Panc1 (cell line): ENCODE measurements around the gene CFAP97D2. TPM values are rescaled to one million over a fixed set of nuclear protein-coding genes. Genes with fewer than 3 reads are reported as not detected.

Source experiments
- ATAC-seq: fragments of 200-7000 bp; cut with Tn5 transposase; 2 replicates; pipeline ENCODE4 v1.9.1; 2020; ENCODE audit warnings: mild to moderate bottlenecking, moderate library complexity
- BruUV-seq: library from RNA; stranded (reverse); fragments of 400-500 nt; replicated peaks from 2 replicates; lab custom pipeline; 2021; lab: Mats Ljungman, UMichigan
- CTCF ChIA-PET: fragments of 300-600 bp; sonication (Branson Sonifier 250); formaldehyde crosslinking; loops from one replicate; lab custom pipeline; 2022; ENCODE audit warnings: antibody characterized with exemption; lab: Charles Lee
- POLR2A ChIA-PET: fragments of 300-600 bp; sonication (Branson Sonifier 250); formaldehyde crosslinking; loops from one replicate; lab custom pipeline; 2022; ENCODE audit warnings: antibody characterized with exemption; lab: Charles Lee
- DNase-seq: peaks from one replicate; pipeline ENCODE4 v3.0.0-alpha.2; 2010; ENCODE audit warnings: low read depth, low spot score
- H3K27ac ChIP-seq: 2 replicates; pipeline ENCODE4 v1.5.1; 2011; ENCODE audit warnings: mild to moderate bottlenecking, low read length, inconsistent platforms
- H3K27me3 ChIP-seq: fragments of 200-500 bp; sonication (Bioruptor generic); 2 replicates; pipeline ENCODE4 v1.6.0; 2014; ENCODE audit warnings: low read length, inconsistent platforms; ENCODE audit not compliant: control insufficient read depth, insufficient read depth
- H3K36me3 ChIP-seq: fragments of 200-500 bp; sonication (Bioruptor generic); 2 replicates; pipeline ENCODE4 v1.5.1; 2014; ENCODE audit warnings: inconsistent platforms, mild to moderate bottlenecking, low read length, moderate library complexity; ENCODE audit not compliant: control insufficient read depth, insufficient read depth
- H3K4me1 ChIP-seq: 2 replicates; pipeline ENCODE4 v1.5.1; 2011; ENCODE audit warnings: inconsistent platforms, mild to moderate bottlenecking, low read length, moderate library complexity; ENCODE audit not compliant: control insufficient read depth, insufficient read depth
- H3K4me3 ChIP-seq, 2 experiments: 2 replicates each; pipeline ENCODE4 v1.5.1; 2011 to 2012; ENCODE audit warnings: low read depth in 2 of 2, low read length in 2 of 2, mild to moderate bottlenecking in 2 of 2, inconsistent platforms in 1 of 2, moderate library complexity in 1 of 2
- H3K9me3 ChIP-seq: fragments of 200-500 bp; sonication (Bioruptor generic); 2 replicates; pipeline ENCODE4 v1.5.1; 2014; ENCODE audit warnings: low read depth, mild to moderate bottlenecking, inconsistent platforms, low read length, moderate library complexity; ENCODE audit not compliant: control insufficient read depth, insufficient read depth
- CTCF ChIP-seq: fragments of 450-650 bp; IDR thresholded peaks from 2 replicates; pipeline ENCODE4 v1.5.1; 2017; ENCODE audit warnings: mild to moderate bottlenecking
- POLR2AphosphoS5 ChIP-seq: IDR thresholded peaks from 2 replicates; pipeline ENCODE4 v1.6.1; 2012; ENCODE audit warnings: mild to moderate bottlenecking, low read depth, low read length, moderate library complexity
- REST ChIP-seq, 2 experiments: IDR thresholded peaks; 2 replicates each; pipeline ENCODE4 v1.6.1; 2011 to 2012; ENCODE audit warnings: low read depth in 2 of 2, control low read depth in 1 of 2, low read length in 1 of 2, mild to moderate bottlenecking in 1 of 2, moderate library complexity in 1 of 2; ENCODE audit not compliant: insufficient read depth in 1 of 2
- SIN3A ChIP-seq: IDR thresholded peaks from 2 replicates; pipeline ENCODE4 v1.6.1; 2012; ENCODE audit warnings: low read depth, mild to moderate bottlenecking, low read length, moderate library complexity, borderline replicate concordance; ENCODE audit not compliant: insufficient read depth
- TCF7L2 ChIP-seq: IDR thresholded peaks from 2 replicates; pipeline ENCODE4 v1.6.1; 2011; ENCODE audit warnings: mild to moderate bottlenecking, low read depth, low read length, inconsistent platforms
- in situ Hi-C: cut with HindIII; loops from 2 replicates; pipeline ENCODE4 v1.10.0; 2016; ENCODE audit warnings: low sequenced_read_pairs, low pct_unique_long_range_greater_than_20kb
- intact Hi-C: fragments of 100-400 bp; cut with micrococcal nuclease; formaldehyde crosslinking; loops from one replicate; pipeline ENCODE4 v1.10.0; 2022; ENCODE audit not compliant: unreplicated experiment
- total RNA-seq: library from RNA; stranded (reverse); gene quantifications from one replicate; pipeline ENCODE4 v1.2.1, GENCODE V29; 2021; ENCODE audit not compliant: unreplicated experiment

CFAP97D2 gene
- total RNA-seq, 1 experiment from 2014 or later = not detected

- no peaks in the 10 kb centered on the region for H3K4me1 ChIP-seq
- CTCF ChIA-PET = no interaction called here
- H3K36me3 ChIP-seq = peaks cover 20% of the 10 kb centered on the region
- BruUV-seq = no TSS peak
- H3K27ac ChIP-seq = no peak overlapping the region
- in situ Hi-C loops (no loop called here), intact Hi-C loops (no loop called here)
- no peaks in the 10 kb centered on the region for H3K27me3 ChIP-seq
- POLR2A ChIA-PET = no interaction called here
- no peak overlapping the region for H3K4me3 ChIP-seq
- H3K9me3 ChIP-seq = no peaks in the 10 kb centered on the region
- ATAC-seq = no peak
- TF ChIP-seq POLR2AphosphoS5 (no peak), SIN3A (no peak), CTCF (no peak), TCF7L2 (no peak), REST (IDR thresholded peaks at IDR 0.05; ENCODE audit: insufficient read depth in 1 of 2, low read depth in 2 of 2, low read length in 1 of 2) (no peak)
- no peak for DNase-seq
Measured at GRCh38 chr13:114266241-114266640, 87.2 kb downstream of the CFAP97D2 start.

- no peaks in the 10 kb centered on the region for H3K27me3 ChIP-seq
- intact Hi-C loops (no loop called here), in situ Hi-C loops (no loop called here)
- BruUV-seq = no TSS peak
- H3K36me3 ChIP-seq = peaks cover 22% of the 10 kb centered on the region; the same call in 1 of the 2 replicates
- no peak overlapping the region for H3K4me3 ChIP-seq
- H3K9me3 ChIP-seq = no peaks in the 10 kb centered on the region
- ChIA-PET CTCF (no interaction called here), POLR2A (interaction anchor here (0.7 kb wide), 1 partner anchor 11 kb away, joined by 3 read pairs; no protein-coding TSS in a partner anchor)
- ATAC-seq (no peak), DNase-seq (no peak)
- H3K4me1 ChIP-seq = no peaks in the 10 kb centered on the region
- H3K27ac ChIP-seq = no peak overlapping the region
- TF ChIP-seq POLR2AphosphoS5 (no peak), CTCF (no peak), REST (IDR thresholded peaks at IDR 0.05; ENCODE audit: insufficient read depth in 1 of 2, low read depth in 2 of 2, low read length in 1 of 2) (no peak), TCF7L2 (no peak), SIN3A (no peak)
Measured at GRCh38 chr13:114268344-114269280, 89.6 kb downstream of the CFAP97D2 start.
